Daoy (cell line): Measurements from ENCODE around the gene BIRC3. TPM values are rescaled to one million over a fixed set of nuclear protein-coding genes. Genes with fewer than 3 reads are reported as not detected.

Experiments
- DNase-seq: peaks from one replicate; pipeline ENCODE4 v3.0.0-alpha.2; 2015; ENCODE audit warnings: low read depth
- total RNA-seq: library from RNA; depleted of rRNA; stranded (reverse); fragments of >200 nt; shearing (Covaris generic); gene quantifications from 2 replicates; pipeline ENCODE4 v1.2.3, GENCODE V29; 2014; rRNA removed

BIRC3 gene
- 21.3 and 24.7 TPM in 2 replicates for total RNA-seq

DNA sequence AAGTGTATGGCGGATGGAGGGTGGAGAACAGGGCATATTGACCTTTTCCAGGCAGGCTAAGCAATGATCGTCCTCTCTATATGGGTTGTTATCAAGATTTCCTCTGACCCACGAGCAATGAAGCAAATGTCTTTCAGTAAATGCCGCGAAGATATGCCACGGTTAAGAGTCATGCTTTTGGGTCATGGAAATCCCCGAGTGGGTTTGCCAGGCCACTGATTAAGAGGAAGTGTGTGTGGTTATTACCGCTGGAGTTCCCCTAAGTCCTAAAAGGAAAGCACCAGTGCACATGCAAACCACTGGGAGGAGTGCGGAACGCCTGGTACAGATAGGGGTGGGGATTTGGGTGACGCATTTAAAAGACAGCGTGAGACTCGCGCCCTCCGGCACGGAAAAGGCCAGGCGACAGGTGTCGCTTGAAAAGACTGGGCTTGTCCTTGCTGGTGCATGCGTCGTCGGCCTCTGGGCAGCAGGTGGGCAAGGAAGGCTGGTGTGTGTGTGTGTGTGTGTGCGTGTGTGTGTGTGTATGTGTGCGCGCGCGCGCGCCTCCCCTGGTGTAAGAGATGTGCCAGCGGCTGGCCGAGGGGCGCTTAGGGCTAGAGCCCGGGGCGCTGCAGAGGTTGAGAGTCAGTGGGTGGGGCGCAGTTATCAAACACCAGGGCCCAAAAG lies at the start of gene BIRC3:
BIRC3 (plus strand) TSS at position 386 of the 669 bp plus-strand sequence. CDS start 7,026 bp downstream, outside the sequence.
- peak; percentile 94 for DNase-seq

DNA sequence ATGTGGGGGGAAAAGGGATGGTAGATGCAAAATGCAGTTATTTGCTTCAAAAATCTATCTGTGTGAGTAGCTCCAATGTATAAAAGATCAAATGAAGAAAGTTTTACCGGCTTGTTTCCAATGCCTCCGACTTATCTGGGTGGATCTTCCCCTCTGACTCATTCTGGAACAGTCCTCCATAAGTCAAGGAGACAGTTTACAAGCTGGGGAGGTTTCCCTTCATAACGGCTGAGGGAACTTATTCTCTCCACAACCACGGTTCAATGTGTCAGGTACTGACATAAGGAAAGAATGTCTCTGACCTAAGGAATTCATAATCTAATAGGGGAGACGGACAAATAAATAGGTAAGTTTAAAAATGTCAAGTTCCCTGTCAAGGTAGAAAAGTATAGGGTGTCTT lies 49.7 kb upstream of the BIRC3 start:
- DNase-seq = peak; percentile 58

- DNase-seq = peak; percentile 87
Observed at GRCh38 chr11:102268083-102268984, 49.0 kb upstream of the BIRC3 start.

- no peak for DNase-seq
Observed at GRCh38 chr11:102268985-102269470, 48.3 kb upstream of the BIRC3 start.

GRCh38 chr11:102269927-102270326 lies 47.4 kb upstream of the BIRC3 start:
- peak; percentile 36 for DNase-seq

DNA sequence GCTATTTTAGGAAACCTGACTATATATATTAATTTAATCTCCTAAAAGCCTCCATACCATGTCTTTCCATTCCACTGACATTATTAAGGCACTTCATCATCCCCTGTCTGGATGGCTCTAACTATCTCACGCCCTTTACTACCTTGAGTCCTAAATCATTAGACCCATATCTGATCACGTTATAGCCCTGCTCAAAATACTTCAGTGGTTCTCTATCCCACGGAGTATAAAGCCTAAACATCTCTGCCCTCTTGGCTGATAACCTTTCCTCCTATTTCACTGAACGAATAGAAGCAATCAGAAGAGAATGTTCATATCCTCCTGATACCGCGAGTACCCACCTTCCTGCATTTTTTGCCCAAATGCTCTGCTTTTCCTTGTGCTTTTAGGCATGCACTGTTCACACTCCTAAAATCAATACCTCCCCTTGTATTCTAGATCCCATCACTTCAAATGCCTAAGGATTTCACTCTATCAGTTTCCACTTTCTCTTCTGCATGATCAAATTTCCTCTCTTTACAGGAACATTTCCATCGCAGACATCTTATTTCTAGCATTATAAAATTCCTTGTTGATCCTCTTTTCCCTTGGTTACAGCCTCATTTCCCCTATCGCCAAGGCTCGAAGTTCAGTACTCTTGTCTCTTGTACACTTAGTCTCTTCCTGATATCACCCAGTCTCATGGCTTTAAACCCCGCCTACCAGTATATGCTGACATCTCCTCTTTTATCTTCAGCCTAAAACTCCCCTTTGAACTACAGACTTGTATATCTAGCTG lies 45.0 kb upstream of the BIRC3 start:
- no peak for DNase-seq

DNA sequence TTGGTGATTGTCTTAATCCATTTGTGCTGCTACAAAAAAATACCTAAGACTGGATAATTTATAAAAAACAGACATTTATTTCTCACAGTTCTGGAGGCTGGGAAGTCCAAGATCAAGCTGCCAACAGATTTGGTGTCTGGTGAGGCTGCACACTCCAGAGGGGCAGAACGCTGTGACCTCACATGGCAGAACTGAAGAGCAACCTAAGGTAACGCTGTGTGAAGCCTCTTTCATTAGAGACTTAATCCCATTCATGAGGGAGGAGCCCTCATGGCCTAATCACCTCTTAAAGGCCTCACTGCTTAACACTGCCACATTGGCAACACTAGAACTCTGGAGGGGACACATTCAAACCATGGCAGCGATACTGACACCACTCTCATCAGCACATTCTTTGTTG lies 42.7 kb upstream of the BIRC3 start:
- DNase-seq = no peak

- no peak for DNase-seq
Observed at GRCh38 chr11:102276362-102276761, 40.9 kb upstream of the BIRC3 start.

- DNase-seq = no peak
Observed at GRCh38 chr11:102276783-102277182, 40.5 kb upstream of the BIRC3 start.

GRCh38 chr11:102279641-102280170 lies 37.6 kb upstream of the BIRC3 start:
- DNase-seq = peak; percentile 20

DNA sequence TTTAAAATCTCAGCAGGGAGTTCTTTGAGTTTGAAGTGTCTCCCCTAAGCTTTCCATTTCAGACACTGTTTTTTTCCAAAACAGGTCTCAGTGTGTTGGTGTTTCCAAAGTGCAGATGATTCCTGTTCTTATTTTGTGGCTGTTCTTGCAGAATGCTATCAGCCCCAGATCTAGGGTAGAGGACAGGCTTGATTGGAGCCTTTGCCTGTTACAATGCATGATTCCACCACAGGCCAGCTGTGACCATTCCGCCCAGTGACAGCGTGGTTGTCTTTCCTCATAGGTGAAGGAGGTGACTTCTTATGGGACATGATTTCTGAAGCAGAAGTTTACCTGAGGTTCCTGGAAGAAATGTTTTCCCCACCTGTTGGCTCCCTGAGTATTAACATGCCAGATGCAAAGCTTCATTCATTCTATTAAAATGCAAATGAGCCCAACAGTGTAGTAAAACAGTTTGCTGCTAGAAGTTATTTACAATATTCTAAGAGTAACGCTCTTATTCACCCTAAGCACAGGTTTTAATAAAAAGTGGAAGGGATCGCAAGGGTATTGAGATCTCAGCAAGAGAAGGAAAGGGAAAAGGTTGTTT lies 36.9 kb upstream of the BIRC3 start:
- no peak for DNase-seq

- no peak for DNase-seq
Observed at GRCh38 chr11:102283116-102283485, 34.2 kb upstream of the BIRC3 start.

GRCh38 chr11:102284008-102284407 lies 33.3 kb upstream of the BIRC3 start:
- no peak for DNase-seq

- no peak for DNase-seq
Observed at GRCh38 chr11:102286292-102286691, 31.0 kb upstream of the BIRC3 start.

DNA sequence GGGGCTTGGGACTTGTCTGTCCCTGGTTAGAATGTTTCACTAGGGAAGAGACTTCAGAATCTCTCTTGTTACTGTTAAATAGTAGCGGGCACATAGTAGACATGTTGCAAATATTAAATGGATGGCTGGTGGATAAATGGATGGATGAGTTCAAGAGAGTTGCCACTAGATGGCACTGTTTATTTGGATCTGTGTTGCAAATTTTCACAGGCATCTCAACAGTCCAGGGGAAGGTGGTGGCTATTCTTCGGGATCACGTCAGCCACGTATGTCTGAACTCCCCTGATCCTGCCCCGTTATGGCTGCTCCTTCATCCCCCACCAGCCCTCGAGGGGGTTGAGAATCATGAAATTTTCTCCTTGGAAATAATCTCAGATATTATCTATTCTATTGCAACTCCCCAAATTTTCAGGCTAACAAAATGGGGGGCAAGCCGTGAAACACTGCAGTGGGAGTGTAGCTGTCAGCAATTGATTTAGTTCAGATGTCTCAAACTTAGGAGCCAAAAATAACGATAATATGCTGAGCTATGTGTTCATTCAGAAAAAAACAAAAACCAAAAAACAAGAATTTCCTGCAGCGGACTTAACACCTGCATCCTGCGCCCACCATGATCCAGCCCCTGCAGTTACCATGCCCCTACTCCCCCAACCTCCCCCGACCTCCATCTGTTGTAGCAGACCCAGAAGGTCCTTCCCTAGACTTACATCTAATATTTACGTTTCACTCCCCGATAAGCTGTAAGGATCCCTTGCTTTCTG lies 29.1 kb upstream of the BIRC3 start:
- peak; percentile 60 for DNase-seq

DNA sequence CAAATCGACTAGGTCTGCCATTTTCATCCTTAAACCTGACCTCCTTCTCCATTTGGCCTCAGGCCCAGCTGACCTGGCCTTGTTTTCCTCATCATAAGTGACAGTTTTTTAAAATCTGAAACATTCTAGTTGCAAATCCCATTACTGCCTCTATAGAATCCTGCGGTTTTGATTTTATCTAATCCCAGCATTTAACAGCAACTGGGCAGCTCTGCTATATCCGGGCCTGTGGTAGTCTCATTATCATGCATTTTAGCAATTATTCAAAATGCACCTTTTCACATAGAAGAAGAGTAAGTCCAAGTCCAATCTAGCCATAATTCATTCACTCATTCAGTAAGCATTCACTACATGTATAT lies 28.6 kb upstream of the BIRC3 start:
- DNase-seq = no peak

- peak; percentile 7 for DNase-seq
Observed at GRCh38 chr11:102289592-102289991, 27.7 kb upstream of the BIRC3 start.

GRCh38 chr11:102291831-102292230 lies 25.5 kb upstream of the BIRC3 start:
- DNase-seq = no peak

DNA sequence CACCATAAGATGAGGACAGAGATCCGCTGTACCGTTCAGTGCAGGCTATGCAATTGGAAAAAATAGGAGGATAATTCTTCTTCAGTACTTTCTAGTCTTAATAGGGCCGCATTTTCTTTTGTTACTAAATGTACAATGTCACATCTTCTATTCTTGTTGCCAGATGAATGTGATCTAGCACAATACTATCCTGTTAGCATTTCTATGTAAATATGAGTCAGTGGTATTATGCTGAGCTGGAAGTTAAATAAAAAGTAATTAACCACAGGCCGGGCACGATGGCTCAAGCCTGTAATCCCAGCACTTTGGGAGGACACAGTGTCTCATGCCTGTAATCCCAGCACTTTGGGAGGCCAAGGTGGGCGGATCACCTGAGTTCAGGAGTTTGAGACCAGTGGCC lies 24.4 kb upstream of the BIRC3 start:
- DNase-seq = no peak

DNA sequence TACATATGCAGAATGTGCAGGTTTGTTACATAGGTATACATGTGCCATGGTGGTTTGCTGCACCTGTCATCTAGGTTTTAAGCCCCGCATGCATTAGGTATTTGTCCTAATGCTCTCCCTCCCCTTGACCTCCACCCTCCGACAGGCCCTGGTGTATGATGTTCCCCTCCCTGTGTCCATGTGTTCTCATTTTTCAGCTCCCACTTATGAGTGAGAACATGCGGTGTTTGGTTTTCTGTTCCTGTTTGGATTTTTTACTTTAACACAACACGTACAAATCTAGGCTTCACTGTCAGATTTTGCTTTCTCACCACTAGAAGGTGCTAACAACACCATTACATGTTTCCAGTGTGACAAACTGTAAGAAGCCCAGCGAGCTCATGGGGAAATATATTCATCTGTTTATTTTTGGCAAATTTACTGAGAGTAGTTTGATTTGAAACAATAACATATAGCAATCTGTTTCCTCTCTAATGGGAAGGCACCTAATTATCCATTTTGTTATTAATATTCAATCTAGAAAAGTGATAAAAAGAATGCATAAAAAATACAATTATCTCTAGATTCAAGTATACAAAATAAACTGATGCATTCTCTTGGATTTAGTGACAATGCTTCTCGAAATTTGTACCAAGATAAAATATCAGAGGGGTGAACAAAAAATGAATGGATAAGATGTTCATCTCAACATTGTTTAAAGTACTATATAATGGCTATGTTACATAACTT lies 23.2 kb upstream of the BIRC3 start:
- DNase-seq = peak; percentile 40
